ENCODE results near the gene RAMP3. TPM values are rescaled to one million over a fixed set of nuclear protein-coding genes. Genes with fewer than 3 reads are reported as not detected.
"Not testable (repeated sequence)": the region's sequence is repeated elsewhere in the genome, so short reads cannot be mapped to it uniquely, and the experiment has no call there.

The RAMP3 gene
- total RNA-seq, 1 donor from 2014 or later, result not detected

DNA sequence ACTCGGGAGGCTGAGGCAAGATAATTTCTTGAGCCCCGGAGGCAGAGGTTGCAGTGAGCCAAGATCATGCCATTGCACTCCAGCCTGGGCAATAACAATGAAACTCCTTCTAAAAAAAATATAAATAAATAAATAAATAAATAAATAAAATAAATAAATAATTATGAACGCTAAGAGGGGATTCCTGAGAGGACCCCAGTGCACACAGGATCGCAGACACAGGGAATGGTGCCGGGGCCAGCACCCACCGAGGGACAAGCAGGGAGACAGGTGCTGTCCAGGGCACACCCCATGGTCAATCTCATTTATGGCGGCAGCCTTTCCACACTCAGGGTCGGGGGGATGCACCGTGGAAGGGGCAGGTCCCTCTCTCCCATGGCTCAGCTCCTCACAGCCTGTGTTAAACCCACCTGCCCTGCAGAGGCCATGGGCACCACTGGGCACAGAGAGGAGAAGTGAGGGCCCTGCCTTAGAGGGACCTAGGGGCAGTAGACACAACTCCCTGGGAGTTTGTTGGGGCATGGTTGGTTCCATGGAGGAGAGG lies 2.2 kb upstream of the RAMP3 start:
- intact Hi-C loops (cut with micrococcal nuclease), result loop anchor here (2.0 kb wide), 1 partner anchor 49 kb away; no protein-coding TSS in a partner anchor

DNA sequence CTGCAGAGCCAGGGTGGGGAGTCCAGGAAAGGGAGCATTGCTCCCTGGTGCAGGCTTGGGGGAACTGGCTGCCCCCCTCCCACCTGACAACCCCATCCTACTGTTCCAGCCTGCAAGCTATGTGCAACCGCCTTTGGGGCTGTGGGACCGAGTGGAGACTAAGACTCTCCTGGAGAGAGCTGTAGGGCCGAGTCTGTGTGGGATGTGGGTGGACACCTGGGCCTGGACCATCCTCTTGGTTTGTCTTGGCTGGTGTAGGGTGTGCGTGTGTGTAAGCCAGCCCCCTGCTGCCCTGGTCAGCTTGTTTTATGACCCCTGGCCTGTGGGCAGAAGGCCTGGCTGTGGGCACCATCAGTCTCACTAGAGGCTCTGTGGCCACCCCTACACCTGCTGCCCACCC lies 1.6 kb upstream of the RAMP3 start:
- intact Hi-C loops (cut with micrococcal nuclease), result loop anchor here (2.0 kb wide), 1 partner anchor 49 kb away; no protein-coding TSS in a partner anchor

DNA sequence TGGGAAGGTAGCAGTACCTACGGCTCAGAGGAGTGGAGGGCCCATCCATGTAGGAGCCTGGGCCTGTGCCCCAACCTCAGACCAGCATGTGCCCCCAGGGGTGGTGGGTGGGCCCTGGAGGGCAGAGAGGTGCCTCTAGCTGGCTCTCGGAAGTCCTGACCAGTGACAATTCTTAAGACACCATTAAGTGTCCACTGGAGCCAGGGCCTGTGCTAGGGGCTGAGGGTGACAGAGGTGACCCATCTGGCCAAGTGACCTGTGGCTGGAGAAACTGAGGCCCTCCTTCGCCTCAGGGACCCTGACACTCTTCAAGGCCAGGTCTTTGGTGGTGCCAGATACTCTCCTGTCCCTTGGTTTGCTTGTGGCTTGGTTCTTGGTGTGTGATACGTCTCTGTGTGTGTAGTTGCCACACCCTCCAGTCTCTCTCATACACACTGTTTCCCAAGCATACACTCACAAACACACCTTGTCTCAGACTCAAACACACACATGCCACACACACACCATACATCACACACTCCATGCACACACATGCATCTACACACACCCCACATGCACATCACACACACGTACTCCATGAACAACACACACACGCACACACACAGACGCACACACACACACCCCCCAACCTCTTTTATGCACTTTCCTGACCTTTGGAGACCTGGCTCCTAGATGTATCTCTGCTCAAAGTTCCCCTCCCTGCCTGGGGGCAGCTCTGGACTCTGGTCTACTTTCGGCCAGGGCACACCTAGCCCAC lies 897 bp upstream of the RAMP3 start:
- intact Hi-C loops (cut with micrococcal nuclease), result no loop called here

DNA sequence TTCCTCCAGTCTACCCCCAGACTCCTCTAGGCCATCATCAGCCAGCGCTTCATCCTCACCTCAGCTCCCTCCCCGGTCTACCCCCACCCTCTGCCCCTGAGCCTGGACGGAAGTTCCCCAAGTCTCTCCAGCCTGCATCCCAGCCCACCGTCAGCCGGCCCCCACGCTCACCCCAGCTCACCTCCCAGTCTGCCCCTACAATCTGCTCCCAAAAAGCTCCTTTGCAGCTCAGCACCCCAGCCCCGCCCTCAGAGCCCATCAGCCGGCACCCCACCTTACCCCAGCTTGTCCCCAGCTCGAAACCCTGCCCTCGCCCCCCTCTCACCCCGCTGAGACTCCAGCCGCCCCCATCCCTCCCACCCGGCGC lies 322 bp upstream of the RAMP3 start:
- intact Hi-C loops (cut with micrococcal nuclease), result no loop called here

DNA sequence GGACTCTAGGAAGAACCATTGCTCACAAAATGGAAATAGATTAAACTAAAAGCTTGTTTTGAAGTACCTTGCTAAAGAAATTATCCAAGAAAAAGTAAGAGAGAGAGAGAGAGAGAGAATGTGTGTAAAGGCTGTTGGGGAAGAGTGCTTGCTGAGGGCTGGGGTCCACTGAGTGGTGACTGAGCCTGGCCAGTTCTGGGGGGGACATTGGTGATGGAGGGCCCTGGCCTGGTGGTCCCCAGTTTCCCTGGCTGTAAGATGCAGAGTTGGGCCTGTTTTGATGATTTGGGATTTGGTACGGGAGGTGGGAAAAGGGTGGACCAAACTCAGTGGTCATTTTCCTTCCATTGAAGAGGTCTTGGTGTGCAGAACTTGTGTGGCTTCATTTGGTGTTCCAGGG lies 880 bp downstream of the RAMP3 start:
- intact Hi-C loops (cut with micrococcal nuclease), result no loop called here

DNA sequence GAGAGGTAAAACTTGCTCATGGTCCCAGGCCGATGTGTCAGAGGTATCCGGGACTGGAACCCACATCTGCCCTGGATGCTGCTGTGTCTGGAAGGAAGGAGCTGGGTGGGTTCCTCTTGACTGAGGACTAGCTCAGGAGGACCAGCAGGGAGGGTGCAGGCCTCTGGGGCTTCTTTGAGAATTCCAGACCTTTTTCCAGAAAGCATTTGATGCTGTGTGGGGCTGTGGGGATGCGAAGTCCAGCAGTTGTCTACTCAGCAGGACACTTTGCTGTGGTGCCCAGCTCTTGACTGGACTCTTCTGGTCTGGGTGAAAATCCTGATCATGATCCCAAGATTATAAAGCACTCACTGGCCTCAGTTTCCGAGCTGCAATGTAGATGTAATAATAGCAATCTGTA lies 1.7 kb downstream of the RAMP3 start:
- intact Hi-C loops (cut with micrococcal nuclease), result no loop called here

DNA sequence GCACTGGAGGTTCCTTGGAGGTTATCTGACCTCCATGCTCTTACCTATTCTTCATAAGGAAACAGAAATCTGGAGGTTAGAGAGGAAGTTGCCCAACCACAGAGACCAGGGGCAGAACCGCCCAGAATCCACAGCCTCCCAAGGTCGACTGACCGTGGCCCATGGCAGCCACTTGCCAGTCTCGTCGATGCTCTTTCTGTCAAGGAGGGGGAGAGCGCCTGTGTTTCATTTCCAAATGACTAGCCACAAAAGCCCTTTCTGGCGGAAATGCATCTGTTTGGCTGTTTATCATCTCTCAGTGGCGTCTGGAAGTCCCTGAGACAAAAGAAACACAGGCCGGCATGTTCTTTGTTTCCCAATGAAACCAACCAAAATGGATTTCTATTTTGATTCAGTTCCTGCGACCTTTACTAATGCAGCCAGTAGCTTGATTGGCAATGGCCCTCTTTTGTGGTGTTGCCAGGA lies 2.9 kb downstream of the RAMP3 start:
- intact Hi-C loops (cut with micrococcal nuclease), result no loop called here

DNA sequence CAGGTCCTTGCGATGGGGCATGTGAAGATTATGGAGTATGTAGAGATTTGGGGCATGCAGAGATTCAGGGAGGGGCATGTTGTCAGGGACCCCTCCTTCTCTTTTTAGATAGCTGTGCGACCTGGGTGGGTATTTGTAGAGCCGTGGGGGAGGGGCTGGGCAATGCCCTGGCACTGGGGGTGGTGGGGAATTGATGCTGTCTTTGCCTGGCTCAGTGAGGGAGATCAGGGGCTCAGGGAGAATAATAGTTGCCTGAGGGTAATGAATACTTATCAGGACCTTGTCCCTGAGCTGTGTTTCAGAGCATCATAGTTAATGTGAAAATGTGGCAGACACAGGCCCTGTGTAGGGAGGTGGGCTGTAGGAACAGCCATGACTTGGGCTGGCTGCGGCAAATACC lies 3.5 kb downstream of the RAMP3 start:
- intact Hi-C loops (cut with micrococcal nuclease), result no loop called here

DNA sequence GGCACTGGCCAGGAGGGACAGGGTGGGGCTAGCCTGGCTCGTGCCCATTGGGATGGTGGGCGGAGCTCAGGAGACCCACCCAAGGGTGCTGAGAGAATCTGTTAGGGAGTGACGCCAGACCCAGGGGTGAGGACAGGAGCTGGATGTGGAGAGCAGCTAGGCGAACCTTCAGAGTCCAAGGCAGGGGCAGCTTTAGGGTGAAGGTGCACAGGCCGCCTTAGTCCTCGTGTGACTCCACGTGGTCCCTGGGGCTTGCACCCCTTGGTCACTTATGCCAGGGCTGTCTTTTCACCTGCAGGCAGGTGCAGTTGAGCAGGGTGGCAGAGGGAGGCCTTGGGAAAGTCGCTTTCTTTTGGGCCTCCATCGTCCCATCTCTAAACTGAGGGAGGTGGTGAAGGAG lies 4.3 kb downstream of the RAMP3 start:
- intact Hi-C loops (cut with micrococcal nuclease), result no loop called here

DNA sequence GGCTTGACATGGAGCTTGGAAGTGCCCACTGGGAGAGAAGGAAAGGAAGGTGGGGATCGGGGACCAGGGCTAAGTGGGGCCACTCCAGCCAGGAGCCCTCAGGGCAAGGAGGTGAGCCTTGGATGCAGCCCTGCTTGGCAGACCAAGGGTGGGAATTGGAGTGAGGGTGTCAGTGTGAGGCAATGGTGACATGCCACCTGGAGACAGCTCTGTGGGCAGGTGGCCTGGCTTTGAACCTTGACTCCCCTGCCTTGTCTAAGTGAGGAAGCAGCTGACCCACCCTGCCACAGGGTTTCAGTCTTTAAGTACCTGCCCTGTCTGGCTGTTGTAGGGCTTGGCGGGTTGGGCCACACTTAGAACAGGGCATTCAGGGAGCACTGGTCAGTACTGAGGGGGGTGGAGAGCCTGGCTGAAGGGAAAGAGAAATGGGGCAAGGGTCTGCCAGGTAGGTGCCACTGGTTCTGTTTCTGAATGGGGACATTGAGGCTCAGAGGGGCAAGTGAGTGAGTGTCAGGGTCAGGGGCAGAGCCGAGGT lies 4.8 kb downstream of the RAMP3 start:
- intact Hi-C loops (cut with micrococcal nuclease), result no loop called here

DNA sequence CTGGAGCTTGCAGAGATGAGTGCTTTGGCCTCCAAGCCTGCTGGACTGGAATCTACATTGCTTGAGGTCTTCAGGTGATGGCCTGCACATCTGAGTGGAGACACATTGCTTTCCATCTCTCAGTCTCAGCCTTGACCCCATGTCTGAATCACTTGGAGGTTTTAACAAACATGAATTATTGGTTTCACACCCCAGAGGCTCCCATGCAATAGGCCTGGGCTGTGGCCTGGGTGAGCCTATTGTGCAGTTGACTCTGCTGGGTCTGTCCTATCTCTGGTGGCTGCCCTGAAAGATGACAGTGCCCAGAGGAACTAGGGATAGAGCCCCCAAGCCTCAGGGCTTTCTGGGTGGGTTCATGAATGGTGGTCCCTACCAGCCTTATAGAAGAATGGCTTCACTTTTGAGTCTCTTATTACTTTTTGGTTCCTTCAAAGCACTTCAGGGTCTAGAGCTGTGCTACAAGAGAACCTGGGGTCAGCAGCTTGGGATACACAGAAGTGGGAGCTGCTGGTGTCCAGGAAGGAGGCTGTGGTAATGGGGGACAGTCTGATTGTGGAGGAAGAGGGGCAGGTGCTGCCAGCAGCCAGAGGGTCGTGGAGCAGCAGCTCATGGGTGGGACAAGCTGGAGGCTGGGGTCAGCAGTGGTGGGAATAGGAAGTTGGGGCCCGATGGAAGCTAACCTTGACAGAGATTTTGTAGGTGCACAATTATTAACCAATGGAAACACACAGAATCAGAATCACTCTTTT lies 5.5 kb downstream of the RAMP3 start:
- intact Hi-C loops (cut with micrococcal nuclease), result no loop called here

DNA sequence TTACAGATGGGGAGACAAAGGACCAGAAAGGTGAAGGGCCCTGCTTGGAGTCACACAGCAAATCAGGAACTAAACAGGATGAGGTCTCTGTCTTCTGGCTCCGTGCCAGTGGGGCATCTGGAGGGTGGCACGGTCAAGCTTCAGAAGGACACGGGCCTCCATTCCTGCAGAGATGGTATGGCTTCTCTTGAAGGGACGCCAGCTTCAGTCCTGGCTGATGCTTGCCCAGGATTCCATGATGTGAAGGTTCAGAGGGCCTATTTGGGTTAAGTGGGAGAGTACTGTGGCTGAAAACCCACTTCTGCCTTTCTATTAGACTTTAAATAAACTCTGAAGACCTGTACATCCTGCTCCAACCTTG lies 6.1 kb downstream of the RAMP3 start:
- intact Hi-C loops (cut with micrococcal nuclease), result no loop called here

DNA sequence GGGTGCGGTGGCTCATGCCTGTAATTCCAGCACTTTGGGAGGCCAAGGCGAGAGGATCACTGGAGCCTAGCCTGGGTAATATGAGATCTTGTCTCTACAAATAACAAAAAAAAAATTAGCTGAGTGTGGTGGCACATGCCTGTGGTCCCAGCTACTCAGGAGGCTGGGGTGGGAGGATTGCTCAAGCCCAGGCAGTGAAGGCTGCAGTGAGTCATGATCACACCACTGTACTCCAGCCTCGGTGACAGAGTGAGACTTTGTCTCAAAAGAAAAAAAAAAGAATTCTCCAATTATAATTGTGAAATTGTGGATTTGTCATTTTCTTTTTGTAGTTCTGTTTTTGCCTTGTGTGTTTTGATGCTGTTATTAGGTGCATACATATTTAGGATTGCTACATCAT lies 6.7 kb downstream of the RAMP3 start:
- intact Hi-C loops (cut with micrococcal nuclease), result not testable (repeated sequence)

DNA sequence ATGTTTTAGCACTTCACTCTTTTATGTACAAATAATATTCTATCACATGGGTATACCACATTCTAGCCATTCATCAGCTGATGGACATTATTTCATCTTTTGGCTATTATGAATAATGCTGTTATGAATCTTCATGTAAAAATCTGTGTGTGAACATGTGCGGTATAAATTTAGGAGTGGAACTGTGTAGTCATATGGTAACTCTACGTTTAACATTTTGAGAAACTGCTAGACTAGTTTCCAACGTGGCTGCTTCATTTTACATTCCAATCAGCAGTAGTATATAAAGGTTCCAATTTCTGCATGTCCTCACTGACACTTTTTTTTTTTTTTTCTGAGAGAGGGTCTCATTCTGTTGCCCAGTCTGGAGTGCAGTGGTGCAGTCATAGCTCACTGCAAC lies 8.3 kb downstream of the RAMP3 start:
- intact Hi-C loops (cut with micrococcal nuclease), result no loop called here

DNA sequence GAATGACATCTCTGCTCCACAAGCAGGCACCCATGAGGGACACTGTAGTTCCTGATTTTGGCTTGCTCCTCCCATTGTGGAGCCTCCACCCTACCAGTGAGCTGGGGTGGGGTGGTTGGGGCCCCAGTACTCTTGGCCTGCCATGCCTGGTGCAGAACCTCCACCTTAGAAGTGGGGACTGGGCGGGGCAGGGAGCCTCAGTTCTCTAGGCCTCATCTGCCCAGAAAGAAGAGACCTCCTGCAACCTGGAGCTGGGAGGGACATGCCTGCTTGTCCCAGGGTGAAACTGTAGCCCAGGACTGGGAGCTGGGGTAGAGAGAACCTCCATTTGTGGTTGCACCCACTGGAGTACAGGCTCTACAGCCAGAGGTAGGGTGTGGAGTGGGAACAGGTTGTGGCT lies 14.4 kb downstream of the RAMP3 start:
- intact Hi-C loops (cut with micrococcal nuclease), result no loop called here

DNA sequence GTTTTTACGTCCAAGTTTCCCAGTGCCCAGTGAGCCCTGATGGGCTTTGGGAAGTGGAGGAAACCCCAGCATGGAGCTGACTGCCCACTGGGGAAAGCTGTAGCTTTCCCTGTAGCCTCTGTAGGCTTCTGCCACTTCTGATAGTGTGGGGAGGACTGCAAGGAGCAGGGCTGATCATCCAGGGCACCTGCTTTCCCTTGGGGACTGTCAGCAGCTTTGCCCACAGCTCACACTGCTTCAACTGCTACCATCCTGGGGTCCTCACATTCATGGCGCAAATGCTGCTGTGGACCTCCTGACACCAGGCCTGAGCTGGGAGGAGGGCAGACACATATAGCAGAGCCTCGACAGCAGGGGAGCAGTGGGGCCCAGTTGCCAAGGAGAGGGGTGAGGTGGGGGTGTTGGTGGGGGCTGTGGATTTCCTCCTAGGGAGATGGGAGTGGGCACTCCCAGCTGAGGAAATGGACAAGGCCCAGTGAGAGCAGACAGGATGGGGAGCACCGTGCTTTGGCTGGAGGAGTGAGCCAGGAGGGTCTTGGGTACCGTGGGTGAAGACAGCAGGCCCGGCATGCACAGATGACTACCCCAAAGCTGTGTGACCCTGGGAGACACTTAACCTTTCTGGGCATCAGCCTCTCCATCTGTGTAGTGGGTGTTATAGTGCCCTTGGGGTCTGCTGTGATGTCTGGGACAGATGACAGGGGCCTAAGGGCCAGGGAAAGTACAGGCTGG lies 16.2 kb downstream of the RAMP3 start:
- intact Hi-C loops (cut with micrococcal nuclease), result no loop called here

DNA sequence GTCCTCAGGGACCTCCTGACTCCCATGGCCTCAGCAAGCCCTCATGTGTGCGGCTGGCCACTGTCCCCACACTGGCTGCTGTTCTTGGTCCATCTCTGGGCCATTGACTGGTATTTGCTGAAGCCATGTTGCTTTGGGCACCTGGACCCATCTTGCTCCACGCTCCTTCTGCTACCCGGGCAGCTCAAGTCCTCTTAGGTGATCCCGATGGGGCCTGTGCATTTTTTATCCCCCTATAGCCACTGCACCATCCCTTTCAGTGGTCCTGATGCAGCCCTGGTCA lies 16.7 kb downstream of the RAMP3 start:
- intact Hi-C loops (cut with micrococcal nuclease), result no loop called here

DNA sequence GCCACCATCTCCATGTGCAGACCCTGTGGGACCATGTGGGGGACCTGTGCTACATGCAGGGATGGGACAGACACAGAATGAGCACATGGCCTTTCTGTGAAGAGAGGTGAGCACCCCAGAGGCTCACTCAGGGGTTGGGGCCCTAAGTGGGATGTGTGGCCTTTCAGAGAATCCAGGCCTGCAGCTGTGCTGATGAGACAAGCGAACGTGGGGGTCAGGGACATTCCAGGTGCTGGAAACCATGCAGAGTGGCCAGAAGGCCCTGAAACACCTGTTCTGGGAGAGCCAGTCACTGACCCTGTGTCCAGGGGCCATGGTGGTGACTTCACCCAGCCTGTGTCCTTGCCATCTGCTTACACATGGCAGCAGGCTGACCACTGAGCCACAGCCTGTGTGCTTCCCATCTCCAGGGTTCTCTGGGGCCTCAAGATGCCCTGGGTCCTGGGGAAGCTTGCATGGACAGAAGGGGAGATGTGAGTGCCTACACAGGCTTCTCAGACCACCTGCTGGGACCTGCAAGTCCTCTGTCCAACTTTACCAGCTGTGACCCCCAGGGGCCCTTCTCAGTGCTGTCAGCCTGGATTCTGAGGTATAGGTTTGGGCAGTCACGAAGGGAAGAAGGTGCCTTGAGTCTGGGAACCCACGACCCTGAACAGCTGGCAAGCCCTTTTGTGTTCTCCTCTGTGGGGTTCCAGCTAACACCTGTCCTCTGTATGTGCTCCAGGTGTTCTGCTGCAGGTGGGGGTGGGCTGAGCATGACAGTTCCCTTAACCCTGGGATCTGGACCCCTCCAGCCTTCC lies 17.6 kb downstream of the RAMP3 start:
- intact Hi-C loops (cut with micrococcal nuclease), result no loop called here

DNA sequence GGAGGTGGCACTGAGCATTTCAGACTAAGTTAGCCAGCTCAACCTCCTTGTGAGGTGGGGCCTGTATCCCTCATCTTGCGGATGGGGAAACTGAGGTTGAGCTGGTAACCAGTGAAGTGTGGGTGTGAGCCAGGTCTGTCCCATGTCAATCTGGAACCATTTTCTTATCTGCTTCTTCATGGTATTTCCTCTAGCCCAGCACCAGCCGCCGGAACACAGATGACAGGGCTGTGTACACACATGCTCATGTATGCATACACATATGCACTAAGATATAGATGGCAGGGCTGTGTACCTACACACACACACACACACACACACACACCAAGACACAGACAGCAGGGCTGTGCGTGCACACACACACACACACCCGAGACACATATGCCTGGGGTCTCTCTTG lies 18.5 kb downstream of the RAMP3 start:
- intact Hi-C loops (cut with micrococcal nuclease), result no loop called here

DNA sequence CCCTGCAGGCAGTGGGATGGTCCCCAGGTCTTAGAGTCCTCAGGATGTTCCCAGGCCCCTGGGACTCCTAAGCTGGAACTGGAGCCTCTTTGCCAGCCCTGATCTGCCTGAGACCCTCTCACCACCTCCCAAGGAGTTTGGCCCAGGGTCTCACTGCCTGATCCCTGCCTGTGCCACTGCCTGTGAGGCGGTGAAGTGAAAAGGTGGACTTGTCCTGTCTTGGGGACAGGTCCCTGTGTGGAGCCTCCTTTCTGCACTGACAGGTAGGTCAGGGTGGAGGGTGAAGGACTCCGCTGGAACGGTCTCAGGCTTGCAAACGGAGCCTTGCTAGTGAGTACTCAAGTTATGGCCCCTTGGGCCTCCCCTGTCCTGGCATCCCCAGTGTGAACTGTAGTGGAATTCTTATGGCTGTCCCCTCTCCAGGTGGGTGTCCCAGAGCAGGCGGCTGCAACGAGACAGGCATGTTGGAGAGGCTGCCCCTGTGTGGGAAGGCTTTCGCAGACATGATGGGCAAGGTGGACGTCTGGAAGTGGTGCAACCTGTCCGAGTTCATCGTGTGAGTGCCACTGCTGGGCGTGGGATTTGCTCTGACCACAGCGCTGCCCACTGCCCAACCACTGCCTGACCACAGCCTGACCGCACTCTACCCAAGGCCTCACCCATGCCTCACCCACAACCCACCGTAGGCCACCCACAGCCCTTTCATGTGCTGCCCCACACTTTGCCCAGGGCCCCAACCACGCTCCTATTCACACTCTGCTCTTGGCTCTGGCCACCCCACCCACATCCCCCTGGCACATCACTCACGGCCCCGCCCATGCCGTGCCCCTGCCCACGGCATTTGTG lies 19.5 kb downstream of the RAMP3 start:
- intact Hi-C loops (cut with micrococcal nuclease), result no loop called here
